Measurements from ENCODE around the gene BBLN.
"Not testable (repeated sequence)": the region's sequence is repeated elsewhere in the genome, so short reads cannot be mapped to it uniquely, and the experiment has no call there.

The BBLN gene

GRCh38 chr9:128124873-128125579, 35.0 kb upstream of the BBLN start:
- no peak for DNase-seq

- no peak for DNase-seq
Measured at GRCh38 chr9:128125580-128126354, 34.3 kb upstream of the BBLN start.

GRCh38 chr9:128127568-128127989, 32.5 kb upstream of the BBLN start, which contains the start of gene PTGES2:
TSS of gene PTGES2 (minus strand) at chr9:128127729. CDS start at chr9:128127717, 12 bp downstream.
- DNase-seq = no peak

- DNase-seq = no peak
Measured at GRCh38 chr9:128127990-128128835, 31.9 kb upstream of the BBLN start.

GRCh38 chr9:128128836-128129590, 31.1 kb upstream of the BBLN start:
- DNase-seq = no peak

- not testable (repeated sequence) for DNase-seq
Measured at GRCh38 chr9:128129976-128130590, 30.0 kb upstream of the BBLN start.

- not testable (repeated sequence) for DNase-seq
Measured at GRCh38 chr9:128130651-128131050, 29.4 kb upstream of the BBLN start.

- not testable (repeated sequence) for DNase-seq
Measured at GRCh38 chr9:128131346-128131745, 28.7 kb upstream of the BBLN start.

GRCh38 chr9:128132139-128132538, 27.9 kb upstream of the BBLN start:
- DNase-seq = not testable (repeated sequence)

- not testable (repeated sequence) for DNase-seq
Measured at GRCh38 chr9:128135561-128135960, 24.5 kb upstream of the BBLN start.

GRCh38 chr9:128136816-128137793, 23.0 kb upstream of the BBLN start:
- DNase-seq = no peak

GRCh38 chr9:128138001-128138400, 22.1 kb upstream of the BBLN start:
- DNase-seq = no peak

- no peak for DNase-seq
Measured at GRCh38 chr9:128139621-128140020, 20.4 kb upstream of the BBLN start.

GRCh38 chr9:128141604-128142003, 18.5 kb upstream of the BBLN start:
- DNase-seq = no peak

- DNase-seq = no peak
Measured at GRCh38 chr9:128142061-128142460, 18.0 kb upstream of the BBLN start.

GRCh38 chr9:128142596-128142995, 17.5 kb upstream of the BBLN start:
- no peak for DNase-seq

GRCh38 chr9:128143525-128144238, 16.4 kb upstream of the BBLN start:
- no peak for DNase-seq

GRCh38 chr9:128144239-128145181, 15.6 kb upstream of the BBLN start:
- no peak for DNase-seq

GRCh38 chr9:128145536-128145935, 14.5 kb upstream of the BBLN start:
- DNase-seq = no peak

All from cortex of kidney (tissue), 1 donor.